Stimulated activated CD4-positive, alpha-beta T cell treated with anti-CD3 and anti-CD28 coated beads, TNF-alpha, amount 100 ng/mL, for 24 hours (primary cell): ENCODE measurements around the gene TP73.

Experiments
- DNase-seq, 3 experiments: peaks; one replicate each; pipeline ENCODE4 v3.0.0-alpha.2; 2020; ENCODE audit warnings: low read depth in 3 of 3

TP73 gene

GRCh38 chr1:3763351-3764125 lies 111.2 kb downstream of the TP73 start:
- no peak for DNase-seq

GRCh38 chr1:3767328-3767925 lies 115.1 kb downstream of the TP73 start:
- no peak for DNase-seq

GRCh38 chr1:3768811-3769390 lies 116.6 kb downstream of the TP73 start:
- DNase-seq = no peak

- no peak for DNase-seq
These were observed 117.9 kb downstream of the TP73 start for GRCh38 chr1:3770047-3770765.

- DNase-seq = no peak
These were observed 119.1 kb downstream of the TP73 start for GRCh38 chr1:3771108-3772026.

GRCh38 chr1:3772027-3772714 lies 119.9 kb downstream of the TP73 start:
- peak; percentile 75 to 91 (median 77) for DNase-seq

GRCh38 chr1:3772715-3773571 lies 120.6 kb downstream of the TP73 start, which contains the start of gene SMIM1:
Gene SMIM1 (plus strand): TSS chr1:3772749. CDS start chr1:3775374, 2,625 bp downstream.
- no peak for DNase-seq

GRCh38 chr1:3773572-3774275 lies 121.4 kb downstream of the TP73 start:
- DNase-seq = no peak

- DNase-seq = no peak
These were observed 122.1 kb downstream of the TP73 start for GRCh38 chr1:3774276-3774945.

- no peak for DNase-seq
These were observed 122.7 kb downstream of the TP73 start for GRCh38 chr1:3774946-3775489.

GRCh38 chr1:3775490-3776230 lies 123.3 kb downstream of the TP73 start:
- peak in 1 of 3 experiments; percentile 54 for DNase-seq

- no peak for DNase-seq
These were observed 124.1 kb downstream of the TP73 start for GRCh38 chr1:3776231-3776961.

GRCh38 chr1:3777078-3777547 lies 124.8 kb downstream of the TP73 start:
- no peak for DNase-seq

GRCh38 chr1:3777647-3778589 lies 125.6 kb downstream of the TP73 start:
- DNase-seq = no peak

GRCh38 chr1:3778590-3779264 lies 126.4 kb downstream of the TP73 start:
- DNase-seq = no peak
